HG02938 (cell line): ENCODE data around the gene TBC1D22A.

Experiments
- ATAC-seq: cut with Tn5 transposase; IDR thresholded peaks from one replicate; pipeline ENCODE4 v1.9.1; 2021; ENCODE audit warnings: mild to moderate bottlenecking, moderate library complexity; ENCODE audit not compliant: unreplicated experiment

The TBC1D22A gene

DNA sequence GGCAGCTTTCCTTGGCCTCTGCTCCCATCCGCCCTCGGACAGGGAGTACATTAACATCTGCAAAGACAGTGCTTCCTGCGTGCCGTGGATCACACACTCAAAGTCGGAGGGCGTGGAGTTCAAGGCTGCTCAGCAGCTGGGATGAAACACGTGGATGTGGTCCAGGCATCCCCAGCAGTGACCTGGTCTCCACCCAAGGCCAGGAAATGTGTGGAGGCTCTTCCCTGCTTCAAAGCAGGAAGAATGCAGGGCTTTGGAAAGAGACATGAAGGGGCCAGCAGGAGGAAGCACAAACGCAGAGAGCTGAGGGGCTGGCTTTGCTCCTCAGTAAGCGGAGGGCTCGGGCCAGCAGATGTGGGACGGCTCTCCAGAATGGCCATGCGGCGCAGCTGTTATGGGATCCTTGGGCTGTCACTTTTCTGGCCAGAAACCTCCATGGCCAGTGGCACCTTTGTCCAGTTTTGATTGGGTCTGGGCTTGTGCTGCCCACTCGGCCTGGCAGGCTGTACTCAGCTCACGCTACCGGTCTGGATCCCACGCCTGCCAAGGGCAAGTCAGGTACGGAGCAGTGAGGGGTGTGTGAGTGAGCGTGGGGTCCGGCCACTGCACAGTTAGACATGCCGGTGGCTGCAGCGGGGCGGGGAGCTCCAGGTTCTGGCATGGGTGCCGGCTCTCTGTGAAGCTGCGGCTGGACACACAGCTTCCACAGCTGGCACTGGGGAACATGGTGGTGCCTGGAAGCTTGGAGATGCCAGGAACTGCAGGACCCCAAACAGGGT is 438.0 kb downstream of the TBC1D22A start:
- ATAC-seq, result no peak

DNA sequence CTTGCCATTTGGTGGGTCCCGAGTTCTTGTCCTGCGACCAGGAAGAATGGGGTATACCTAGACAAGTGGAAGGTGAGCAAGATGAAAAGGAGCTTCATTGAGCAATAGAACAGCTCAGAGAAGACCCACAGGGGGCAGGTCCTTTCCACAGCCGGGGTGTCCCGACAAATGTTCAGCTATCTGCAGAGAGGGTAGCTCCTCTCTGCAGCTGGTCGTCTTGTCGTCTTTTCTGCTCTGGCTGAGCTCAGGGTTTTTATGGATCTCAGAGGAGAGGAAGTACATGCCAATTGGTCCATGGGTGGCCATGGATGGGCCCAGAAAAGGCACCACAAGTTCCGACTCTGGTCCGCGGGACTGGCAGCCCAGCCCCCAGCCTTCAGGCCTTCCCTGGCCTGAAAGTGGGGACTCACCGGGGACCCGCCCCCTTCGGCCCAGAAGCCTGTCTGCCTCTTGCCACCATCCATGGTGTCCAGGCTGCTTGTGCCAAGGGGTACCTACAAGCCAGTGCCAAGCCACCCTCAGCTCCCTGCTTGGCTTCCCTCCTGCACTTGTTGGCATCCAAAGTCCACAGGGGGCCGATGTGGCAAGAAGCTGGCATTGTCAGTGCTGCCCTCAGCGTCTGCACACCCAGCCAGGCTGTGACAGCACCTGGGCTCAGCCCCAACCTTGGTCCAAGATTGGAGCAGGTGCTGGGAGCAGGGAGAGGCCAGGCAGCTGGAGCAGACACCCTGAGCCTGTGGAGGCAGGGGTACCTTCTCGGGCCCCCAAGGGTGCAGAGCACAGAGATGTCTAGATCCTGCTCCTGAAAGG is 438.9 kb downstream of the TBC1D22A start:
- no peak for ATAC-seq

DNA sequence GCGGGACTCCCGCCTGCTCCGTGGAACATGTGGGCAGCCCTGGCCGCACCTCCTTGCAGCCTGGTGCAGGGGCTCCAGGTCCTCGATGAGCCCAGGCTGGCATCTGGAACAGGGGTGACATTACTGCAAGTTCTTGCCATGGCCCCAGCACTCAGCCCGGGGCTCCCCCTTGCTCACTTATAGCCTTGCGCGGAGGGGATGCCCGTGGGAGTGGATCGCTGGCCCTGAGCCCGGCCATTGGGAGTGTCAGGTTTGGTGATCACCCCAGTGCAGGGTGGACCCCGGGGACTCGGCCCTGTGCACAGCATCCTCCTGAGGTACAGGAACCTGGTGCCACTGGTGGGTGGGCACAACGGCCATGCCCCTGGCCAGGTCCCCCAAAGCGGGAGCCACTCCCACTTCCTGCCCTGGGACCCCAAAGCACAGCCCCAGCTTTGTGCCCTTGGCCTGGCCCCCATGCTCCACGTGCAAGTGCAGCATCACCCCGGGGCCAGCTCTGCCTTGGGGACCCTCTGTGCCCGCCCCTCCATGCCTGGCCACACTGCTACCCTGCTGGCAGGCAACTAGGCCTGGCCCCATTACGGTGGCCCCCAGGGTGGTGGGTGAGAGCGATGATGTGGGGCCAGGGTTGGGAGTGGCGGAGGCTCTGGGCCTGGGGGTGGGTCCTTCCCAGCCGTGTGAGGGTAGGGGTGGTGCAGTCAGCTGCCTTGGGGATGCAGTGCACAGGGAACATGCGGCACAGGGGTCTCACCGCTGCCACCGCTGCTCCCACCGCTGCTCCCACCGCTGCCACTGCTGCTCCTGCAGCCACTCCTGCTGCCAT is 439.8 kb downstream of the TBC1D22A start:
- ATAC-seq, result no peak

DNA sequence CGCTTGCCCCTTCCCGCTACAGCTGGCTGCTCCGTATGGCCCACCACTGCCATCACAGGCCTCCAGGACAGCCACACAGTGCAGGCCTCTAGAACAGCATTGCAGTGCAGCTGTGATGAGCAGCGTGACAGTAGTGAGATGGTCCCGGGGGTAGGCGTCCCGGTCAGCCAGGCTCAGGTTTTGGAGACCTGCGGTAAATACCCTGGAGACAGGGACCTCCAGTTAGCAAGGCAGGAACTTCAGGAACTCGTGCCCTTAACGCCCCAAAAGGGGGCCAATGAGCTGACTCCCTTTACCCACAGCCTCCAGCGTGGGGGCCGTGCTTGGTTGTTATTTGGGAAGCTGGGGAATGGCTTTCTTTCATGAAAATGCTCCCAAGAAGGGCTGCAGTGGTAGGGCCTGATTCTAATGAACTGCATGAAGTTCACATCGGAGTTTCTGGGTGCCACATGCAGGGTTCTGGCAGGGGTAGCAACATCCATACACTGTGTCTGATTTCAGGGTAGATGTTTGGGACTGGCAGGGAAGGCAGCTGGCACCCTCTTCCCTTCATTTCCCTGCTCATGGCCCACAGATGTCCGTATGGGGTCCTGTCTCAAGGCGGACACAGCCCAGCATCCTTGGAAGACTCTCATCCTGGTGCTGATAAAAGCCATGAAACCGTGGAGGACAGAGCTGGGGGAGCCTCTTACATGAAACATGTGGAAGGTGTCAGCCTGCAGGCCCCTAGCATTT is 440.5 kb downstream of the TBC1D22A start:
- ATAC-seq, result no peak

DNA sequence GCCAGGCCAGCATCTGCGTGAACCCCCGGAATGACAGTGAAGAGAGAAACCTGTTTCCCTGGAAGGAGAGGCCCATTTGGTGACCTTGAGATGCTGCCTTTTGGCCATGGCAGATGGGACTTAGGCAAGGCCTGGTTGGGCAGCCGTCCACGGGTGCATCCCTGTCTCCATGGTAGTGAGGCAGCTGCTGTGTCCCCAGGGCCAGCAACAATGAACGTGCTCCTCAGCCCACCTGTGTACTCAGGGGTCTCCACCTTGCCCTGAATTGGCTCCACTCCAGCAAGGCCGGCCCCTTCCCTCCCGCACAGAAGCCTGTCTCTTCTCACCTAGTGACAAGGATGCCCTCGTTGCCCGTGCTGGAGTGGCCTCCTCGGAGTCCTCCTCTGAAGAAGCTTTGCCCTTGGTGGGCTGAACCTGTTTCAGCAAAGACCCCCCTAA is 441.1 kb downstream of the TBC1D22A start:
- ATAC-seq, result no peak

DNA sequence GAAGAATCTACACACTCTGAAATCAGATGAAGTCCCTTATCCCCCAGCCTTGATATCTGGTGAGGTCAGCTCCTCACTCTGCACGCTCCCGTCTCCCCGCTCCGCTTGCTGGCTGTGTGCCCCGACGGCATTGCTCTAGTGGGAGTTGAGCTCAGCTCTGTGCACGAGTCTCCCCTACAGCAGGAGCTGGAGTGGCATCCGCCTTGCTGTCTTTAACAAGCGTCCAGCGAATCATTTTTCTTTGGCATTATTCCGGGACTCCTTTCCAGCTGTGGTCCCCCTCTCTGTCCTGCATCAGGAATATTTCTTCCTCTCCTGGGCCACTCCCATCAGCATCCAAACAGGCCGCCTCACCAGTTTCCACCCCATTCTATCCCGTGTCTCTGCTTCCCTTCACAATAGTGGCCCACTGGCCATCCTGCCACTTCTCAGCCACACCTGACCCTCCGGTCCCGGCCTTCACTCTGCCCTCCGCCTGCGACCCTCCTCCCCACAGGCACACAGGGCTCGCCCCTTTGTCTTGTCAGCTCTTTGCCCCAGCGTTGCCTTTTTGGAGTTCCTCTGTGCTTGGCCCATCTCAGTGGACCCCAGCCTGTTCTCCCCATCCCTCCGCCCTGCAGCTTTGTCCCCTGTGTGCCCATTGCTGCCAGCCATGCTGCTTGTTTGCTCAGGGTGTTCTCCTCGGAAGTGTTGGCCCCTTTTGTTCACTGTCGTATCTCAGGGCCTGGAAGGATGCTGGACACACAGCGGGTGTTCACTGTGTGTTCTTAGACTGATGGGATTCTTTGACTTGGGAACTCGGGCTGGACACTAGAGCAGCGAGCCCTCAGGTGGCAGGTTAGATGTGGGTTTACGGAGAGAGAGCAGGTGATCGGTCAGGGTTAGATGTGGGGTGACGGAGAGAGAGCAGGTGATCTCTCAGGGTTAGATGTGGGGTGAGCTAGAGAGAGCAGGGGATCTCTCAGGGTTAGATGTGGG is 441.8 kb downstream of the TBC1D22A start:
- ATAC-seq, result no peak

DNA sequence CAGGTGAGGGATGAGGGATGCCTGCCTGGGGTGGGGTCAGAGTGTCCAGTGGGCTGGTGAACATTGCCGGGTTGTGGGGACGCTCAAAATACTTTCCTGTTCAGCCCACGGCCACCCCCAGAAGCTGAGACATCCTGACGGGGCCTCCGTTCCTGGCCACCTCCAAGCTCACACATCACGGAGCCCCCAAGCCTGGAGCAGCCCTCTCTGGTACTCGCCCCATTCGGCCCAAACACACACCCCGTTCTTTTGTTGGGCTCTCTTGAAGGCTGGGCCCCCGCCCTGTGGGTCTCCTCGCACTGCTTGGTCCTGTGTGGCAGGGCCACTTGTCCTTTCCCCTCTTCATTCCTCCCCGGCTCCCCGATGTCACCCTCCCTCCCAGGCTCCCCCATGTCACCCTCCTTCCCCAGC is 442.6 kb downstream of the TBC1D22A start:
- ATAC-seq, result no peak

DNA sequence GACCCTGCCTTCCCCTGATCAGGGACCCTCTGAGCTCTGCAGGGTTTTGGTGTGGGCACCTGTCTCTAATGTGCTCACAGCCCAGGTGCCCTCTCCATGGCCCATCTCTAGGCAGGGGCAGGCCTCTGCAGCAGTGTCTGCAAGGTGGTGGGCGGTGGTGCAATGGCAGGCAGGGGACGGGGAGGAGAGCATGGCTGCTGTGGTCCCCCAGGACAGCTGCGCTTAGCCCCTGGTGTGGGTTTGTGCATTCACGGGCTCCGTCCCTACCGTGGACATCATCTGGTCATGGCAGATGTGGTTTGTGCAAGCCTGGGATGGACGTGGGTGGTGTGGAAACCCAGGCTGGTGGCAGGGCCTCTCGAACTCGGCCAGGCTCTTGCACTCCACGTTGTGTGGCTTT is 443.1 kb downstream of the TBC1D22A start:
- ATAC-seq, result no peak

DNA sequence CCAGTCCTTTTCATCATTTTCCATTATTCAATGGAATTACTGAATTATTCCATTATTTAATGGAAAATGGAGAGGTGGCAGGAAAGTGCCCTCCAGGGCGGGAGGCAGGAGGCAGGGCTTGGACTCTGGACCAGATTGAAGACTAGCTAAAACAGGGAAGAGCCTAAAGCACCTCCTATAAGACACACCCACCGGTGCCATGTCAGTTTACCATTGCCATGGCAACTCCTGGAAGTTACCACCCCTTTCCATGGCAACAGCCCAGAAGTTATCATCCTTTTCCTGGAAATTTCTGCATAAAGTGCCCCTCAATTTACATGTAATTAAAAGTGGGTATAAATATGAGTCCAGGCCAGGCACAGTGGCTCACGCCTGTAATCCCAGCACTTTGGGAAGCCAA is 443.7 kb downstream of the TBC1D22A start:
- no peak for ATAC-seq

DNA sequence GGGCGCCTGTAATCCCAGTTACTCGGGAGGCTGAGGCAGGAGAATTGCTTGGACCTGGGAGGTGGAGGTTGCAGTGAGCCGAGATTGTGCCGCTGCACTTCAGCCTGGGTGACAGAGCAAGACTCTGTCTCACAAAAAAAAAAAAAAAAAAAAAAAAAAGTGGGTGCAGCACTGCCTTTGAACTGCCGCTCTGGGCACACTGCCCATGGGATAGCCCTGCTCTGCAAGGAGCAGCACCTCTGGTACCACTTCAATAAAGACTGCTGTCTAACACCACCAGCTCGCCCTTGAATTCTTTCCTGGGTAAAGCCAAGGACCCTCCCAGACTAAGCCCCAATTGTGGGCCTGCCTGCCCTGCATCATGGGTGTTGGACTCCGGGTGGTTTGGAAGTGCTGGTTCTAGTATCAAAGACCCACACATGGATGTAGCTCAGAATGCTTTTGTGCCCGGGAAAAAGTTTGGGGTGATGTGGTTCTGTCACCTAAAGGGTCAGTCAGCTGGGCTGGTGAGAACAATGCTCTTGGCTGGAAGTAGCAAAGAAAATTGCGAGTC is 444.3 kb downstream of the TBC1D22A start:
- ATAC-seq, result no peak

DNA sequence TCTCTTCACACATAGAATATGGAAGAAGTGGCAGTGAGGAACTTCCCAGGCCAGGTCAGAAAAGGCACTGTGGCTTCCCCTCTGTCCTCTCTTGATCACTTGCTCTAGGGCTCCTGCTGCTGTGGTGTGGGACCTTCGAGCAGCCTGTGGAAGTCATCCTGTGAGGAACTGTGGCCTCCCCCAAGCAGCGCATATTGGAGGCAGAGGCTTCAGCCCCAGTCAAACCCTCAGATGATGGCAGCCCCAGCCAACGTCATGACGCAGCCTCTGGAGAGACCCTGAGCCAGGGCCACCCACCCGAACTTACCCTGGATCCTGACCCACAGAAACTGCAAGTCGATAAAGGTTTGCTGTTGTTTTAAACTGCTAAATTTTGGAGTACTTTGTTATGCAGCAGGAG is 444.9 kb downstream of the TBC1D22A start:
- no peak for ATAC-seq

DNA sequence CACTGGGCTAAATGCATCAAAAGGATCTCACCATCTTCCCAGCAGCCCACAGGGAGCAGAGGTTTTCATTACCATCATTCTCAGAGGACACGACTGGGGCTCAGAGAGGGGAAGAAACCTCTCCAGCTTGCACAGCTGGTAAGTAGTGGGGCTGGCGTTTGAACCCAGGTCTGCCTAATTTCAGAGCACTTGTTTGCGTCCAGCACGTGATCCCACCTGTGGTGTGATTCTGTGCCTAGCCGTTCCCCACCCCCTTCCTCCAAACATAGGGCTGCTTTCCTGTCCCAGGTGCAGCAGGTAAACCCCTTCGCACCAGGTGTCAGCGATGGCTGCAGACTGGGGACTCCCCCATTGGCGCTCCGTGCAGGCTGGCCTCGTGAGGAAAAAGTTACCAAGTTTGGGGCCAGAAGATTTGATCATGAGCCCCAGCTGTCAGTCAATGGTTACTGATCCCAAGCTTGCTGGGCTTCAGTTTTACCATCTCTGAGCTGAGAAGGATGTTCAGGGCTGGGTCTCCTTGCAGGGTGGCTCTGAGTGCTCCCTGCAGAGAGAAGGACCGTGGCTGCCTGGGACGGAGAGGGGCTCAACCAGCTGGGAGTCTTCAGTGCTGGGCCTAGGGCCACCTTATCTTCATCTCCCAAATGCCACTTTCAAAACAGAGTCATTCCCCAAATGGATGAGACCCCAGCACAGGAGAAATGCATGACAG is 445.6 kb downstream of the TBC1D22A start:
- ATAC-seq, result no peak

DNA sequence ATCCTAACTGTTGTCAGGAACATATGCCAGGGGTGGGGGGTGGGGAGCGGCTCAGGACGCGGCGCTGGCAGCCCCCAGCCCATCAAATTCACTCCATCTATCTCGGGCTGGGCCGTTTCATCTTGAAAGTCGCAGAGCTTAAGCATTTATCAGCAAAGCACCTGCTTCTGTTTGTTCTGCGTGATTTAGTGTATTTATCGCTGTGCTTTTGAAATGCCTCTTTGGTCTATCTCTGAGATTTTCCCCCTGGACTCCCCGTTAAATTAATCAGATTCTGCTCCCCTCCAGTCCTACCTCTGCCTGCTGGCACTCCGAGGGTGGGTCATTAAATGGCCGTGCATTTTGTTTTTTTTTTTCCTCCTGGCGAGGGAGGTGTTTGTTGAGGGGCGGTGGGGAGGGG is 446.2 kb downstream of the TBC1D22A start:
- ATAC-seq, result no peak

DNA sequence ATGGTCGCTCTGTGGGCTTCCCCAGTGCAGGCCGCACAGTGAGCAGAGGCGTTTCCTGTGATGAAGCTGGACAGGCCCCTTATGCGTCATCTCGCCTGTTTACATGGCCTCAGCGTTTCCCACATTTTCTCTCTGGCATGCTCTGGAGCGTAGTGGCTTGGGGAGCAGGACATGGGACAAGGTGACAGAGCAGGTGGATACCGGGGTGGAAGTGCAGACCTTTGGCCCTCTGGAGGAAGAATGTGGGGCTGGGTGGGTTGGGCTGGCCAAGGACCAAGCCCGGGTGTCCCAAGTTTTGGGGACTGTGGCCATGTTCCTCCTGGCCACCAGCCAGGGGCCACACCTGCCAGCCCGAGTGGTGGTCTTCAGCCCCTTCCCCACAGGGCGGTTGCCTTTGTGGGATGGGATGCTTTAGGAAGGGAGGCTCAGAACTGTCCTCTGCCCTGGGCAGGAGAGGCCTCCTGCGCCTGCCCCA is 446.6 kb downstream of the TBC1D22A start:
- no peak for ATAC-seq

DNA sequence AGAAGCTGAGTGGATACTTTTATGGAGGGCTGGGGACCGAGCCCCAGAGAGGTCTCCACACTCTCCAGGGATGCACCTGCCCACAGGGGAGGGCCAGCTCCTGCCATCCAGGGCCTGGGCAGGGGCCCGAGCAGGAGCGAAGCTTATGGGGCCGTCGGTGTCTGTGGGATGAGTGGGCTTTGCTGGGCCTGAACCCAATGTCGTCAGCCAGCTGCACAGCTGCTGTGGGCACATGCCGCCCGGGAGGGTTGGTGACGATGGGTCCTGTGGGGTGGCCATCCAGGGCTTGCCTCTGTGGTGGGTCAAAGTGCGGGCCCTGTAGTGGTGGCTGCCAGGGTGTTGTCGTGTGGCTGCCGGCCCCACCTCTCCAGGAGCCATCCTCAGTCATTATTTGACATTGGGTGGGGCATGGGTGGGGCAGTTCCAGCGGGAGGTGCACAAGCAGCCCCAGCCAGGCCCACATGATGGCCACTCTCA is 447.1 kb downstream of the TBC1D22A start:
- no peak for ATAC-seq

DNA sequence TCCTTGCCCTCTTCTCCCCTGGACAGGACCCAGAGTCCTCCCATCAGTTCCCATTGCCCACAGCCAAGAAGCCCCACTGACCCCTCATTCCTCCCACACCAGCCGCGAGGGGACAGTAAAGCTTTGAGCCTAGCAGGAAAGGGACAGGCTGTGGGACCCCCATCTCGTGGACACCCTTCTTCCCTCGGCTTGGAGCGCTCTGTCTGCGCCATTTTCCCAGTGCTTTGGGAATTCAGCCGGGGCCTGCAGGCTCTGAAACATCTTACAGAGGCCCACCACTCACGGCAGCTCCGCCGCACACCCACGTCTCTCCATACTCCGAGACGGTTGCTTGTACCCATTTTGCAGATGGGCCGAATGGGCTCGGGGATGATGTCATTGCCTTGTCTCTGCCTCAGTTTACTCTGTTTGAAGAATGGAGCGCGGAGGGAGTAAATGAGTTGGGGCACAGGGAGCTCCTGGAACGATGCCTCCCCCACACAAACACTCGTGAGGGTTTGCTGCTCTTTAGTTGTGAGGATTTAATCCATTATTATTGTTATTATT is 447.7 kb downstream of the TBC1D22A start:
- ATAC-seq, result no peak

DNA sequence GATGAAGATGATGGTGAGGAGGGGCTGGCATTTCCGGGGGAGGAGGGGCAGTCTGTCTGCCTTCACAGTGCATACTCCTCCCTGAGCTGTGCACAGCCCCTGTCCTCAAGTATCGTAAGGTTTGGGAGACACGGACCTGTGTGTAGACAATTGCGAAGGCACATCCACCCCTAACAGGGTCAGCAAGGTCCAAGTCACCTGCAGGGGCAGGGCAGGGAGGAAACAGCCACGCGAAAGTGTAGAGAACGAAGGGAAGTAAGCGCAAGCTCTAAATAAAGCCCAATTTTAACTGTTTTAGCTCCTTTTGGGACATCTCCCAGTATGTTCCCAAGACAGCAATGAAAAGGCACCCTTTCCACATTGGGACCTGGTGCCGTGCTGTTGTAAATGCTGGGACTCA is 448.2 kb downstream of the TBC1D22A start:
- no peak for ATAC-seq
